SK-N-MC (cell line): Measurements from ENCODE around the gene TSPAN2.

Experiments used
- EZH2 ChIP-seq: fragments of 200-600 bp; sonication (generic); IDR thresholded peaks from one replicate; pipeline ENCODE4 v1.6.1; 2017; ENCODE audit warnings: antibody characterized with exemption
- FOXP2 ChIP-seq: optimal IDR thresholded peaks from 2 replicates; pipeline ENCODE3; 2011; ENCODE audit warnings: mild to moderate bottlenecking, moderate library complexity; ENCODE audit not compliant: insufficient read depth; ENCODE audit errors: extremely low read length, control extremely low read depth
- POLR2AphosphoS5 ChIP-seq: IDR thresholded peaks from 2 replicates; pipeline ENCODE4 v1.6.1; 2012; ENCODE audit warnings: mild to moderate bottlenecking, low read depth, low read length, borderline replicate concordance

DNA sequence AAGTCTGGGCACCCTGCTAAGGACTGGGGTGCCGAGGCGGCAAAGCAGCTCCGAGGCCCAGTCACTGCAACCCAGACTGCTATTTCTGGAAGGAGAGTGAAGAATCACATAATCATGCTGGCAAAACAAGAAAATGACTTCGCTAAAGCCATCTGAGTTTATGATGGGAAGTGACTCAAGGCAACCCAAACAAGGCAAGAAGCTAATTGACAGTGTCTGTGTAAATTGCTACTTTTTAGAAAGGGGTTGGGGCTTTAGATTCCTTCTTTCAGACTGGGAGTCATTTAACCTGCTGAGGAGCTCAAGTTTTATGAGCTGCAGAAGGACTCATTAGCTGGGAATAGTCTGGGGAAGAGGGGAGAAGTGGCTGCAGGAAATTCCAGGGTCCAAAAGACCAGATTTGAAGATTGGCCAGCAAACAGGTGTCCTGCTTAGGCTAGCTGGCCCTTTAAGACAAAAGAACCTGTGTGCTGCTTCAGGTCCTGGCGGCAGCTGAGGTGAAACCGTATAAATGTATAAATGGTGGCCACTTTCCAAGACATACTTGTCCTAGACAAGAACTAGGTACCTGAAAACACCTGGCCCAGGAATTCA lies 31.5 kb downstream of the TSPAN2 start:
- no peak for TF ChIP-seq EZH2
- no peak for TF ChIP-seq POLR2AphosphoS5
- no peak for TF ChIP-seq FOXP2
